OCI-LY7 (cell line): ENCODE data around the gene TAPT1.

Experiments used
- CTCF ChIP-seq: fragments of 200-600 bp; sonication (generic); conservative IDR thresholded peaks from 2 replicates; pipeline ENCODE4 v1.5.1; 2014; ENCODE audit warnings: mild to moderate bottlenecking, antibody characterized with exemption, low read length, moderate library complexity, mixed read lengths
- EZH2phosphoT487 ChIP-seq: fragments of 200-600 bp; sonication (generic); IDR thresholded peaks from 2 replicates; pipeline ENCODE4 v1.6.1; 2018; ENCODE audit warnings: low read depth, borderline replicate concordance, mild to moderate bottlenecking, mixed run types, antibody characterized with exemption, low read length, moderate library complexity, mixed read lengths

GRCh38 chr4:16142598-16143310, 83.5 kb downstream of the TAPT1 start:
- TF ChIP-seq CTCF (no peak), EZH2phosphoT487 (no peak)
